ENCODE results near the gene GSC. TPM values are rescaled to one million over a fixed set of nuclear protein-coding genes. Genes with fewer than 3 reads are reported as not detected.

Gene GSC
- total and polyA plus RNA-seq, 2 donors (not counting 1 experiment from before 2014, with no cell fraction given), result not detected

DNA sequence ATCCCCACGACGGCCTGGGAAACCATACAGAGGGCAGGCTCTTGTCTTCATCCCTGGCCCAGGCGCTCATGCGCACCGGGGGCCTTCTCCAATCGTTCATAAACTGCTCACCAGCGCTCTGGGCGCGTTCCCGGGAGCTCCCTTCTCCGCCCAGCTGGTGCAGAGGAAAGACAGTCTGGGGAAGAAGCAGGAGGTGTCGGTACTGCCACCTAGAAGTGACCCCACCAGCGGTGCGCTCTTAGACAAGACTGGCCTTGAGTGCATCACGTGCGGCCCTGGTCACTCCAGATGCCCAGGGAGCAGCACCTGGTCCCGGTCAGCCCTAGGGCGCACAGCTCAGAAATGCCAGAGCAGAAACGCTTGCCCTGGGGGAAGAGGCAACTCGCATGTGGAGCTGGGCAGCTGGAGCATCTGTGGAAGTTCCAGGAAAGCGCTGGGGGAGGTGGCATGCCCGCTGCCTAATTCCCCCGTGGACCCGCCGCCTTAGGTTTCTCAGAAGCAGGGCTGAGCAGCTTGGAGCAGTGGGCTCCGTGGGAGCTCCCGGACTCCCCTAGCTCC lies 2.5 kb downstream of the GSC start:
- H3K27me3 Mint-ChIP-seq, result peaks cover 64% of the 10 kb centered on the region
- no peaks in the 10 kb centered on the region for H3K9me3 Mint-ChIP-seq (ENCODE audit: insufficient read depth)
- DNase-seq, result no peak
- 14% methylated on average over 27 of the region's 27 CpGs for WGBS (ENCODE audit: insufficient coverage)
- CTCF ChIA-PET, result no interaction called here
- Histone ChIP-seq H3K9ac (ENCODE audit: low read length) (no peak overlapping the region), H3K36me3 (replicated peaks in 1 of 2; ENCODE audit: control extremely low read depth in 1 of 2, control insufficient read depth in 1 of 2, extremely low read depth in 1 of 2, insufficient read depth in 2 of 2, low read length in 1 of 2) (no peaks in the 10 kb centered on the region), H2AFZ (ENCODE audit: insufficient read depth, low read depth, low read length, poor library complexity, severe bottlenecking) (no peak overlapping the region), H3K79me2 (ENCODE audit: control insufficient read depth, insufficient read depth, low read length) (no peaks in the 10 kb centered on the region), H3K4me2 (replicated peaks; ENCODE audit: low read depth, low read length, poor library complexity, severe bottlenecking) (no peak overlapping the region), H3K27ac (ENCODE audit: low read length in 2 of 2) (no peak overlapping the region), H4K20me1 (ENCODE audit: control insufficient read depth, insufficient read depth, low read length, poor library complexity, severe bottlenecking) (no peaks in the 10 kb centered on the region), H3K9me3 (ENCODE audit: control extremely low read depth in 1 of 3, control insufficient read depth in 2 of 3, insufficient read depth in 1 of 3, low read length in 2 of 3) (peaks cover 0 to 31% (median 0%) of the 10 kb centered on the region in 3 donors), H3K4me1 (ENCODE audit: control insufficient read depth in 2 of 2, insufficient read depth in 2 of 2, low read length in 2 of 2) (peaks cover 17 to 21% of the 10 kb centered on the region in 2 donors), H3K4me3 (ENCODE audit: control extremely low read depth in 1 of 5, extremely low read depth in 1 of 5, insufficient read depth in 1 of 5, low read depth in 2 of 5, low read length in 4 of 5) (no peak overlapping the region), H3K27me3 (replicated peaks in 1 of 4; ENCODE audit: control extremely low read depth in 1 of 4, control insufficient read depth in 3 of 4, insufficient read depth in 4 of 4, low read length in 3 of 4) (peaks cover 0 to 76% (median 30%) of the 10 kb centered on the region in 4 experiments)
- ATAC-seq (ENCODE audit: low read depth), result no peak
- peaks cover 18% of the 10 kb centered on the region for H3K4me1 Mint-ChIP-seq
- POLR2A ChIA-PET, result no interaction called here
- H3K27ac Mint-ChIP-seq, result no peak overlapping the region
- intact Hi-C loops (cut with micrococcal nuclease), result no loop called here
- H3K4me3 Mint-ChIP-seq, result no peak overlapping the region
- TF ChIP-seq, protein P1, sequence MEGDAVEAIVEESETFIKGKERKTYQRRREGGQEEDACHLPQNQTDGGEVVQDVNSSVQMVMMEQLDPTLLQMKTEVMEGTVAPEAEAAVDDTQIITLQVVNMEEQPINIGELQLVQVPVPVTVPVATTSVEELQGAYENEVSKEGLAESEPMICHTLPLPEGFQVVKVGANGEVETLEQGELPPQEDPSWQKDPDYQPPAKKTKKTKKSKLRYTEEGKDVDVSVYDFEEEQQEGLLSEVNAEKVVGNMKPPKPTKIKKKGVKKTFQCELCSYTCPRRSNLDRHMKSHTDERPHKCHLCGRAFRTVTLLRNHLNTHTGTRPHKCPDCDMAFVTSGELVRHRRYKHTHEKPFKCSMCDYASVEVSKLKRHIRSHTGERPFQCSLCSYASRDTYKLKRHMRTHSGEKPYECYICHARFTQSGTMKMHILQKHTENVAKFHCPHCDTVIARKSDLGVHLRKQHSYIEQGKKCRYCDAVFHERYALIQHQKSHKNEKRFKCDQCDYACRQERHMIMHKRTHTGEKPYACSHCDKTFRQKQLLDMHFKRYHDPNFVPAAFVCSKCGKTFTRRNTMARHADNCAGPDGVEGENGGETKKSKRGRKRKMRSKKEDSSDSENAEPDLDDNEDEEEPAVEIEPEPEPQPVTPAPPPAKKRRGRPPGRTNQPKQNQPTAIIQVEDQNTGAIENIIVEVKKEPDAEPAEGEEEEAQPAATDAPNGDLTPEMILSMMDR (IDR thresholded peaks at IDR 0.05), result no peak
- TF ChIP-seq EZH2 (IDR thresholded peaks at IDR 0.05; ENCODE audit: borderline replicate concordance, insufficient read depth, low read depth, low read length, poor library complexity, severe bottlenecking), result no peak

DNA sequence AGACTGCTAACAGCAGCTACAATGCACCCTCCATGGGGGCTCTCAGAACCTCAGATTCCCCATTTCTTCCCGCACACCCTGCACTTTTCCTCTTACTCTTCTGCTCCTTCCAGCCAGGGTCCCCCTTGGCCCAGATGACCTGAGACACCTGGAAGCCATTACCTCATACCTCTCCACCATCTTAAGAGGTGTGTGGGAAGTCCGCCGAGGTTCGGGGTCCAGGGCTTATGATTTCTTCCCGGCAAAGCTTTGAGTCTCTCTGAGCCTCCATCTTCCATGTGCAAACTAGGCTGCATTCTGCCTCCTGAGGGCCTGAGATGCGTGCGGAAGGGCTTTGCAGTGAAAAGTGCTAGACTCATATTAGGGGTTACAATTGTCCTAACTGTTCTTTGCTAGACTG lies 5.3 kb downstream of the GSC start:
- H3K4me2 ChIP-seq (replicated peaks; ENCODE audit: low read depth, low read length, poor library complexity, severe bottlenecking), result no peak overlapping the region
- 65% methylated on average over 4 of the region's 7 CpGs for WGBS (ENCODE audit: insufficient coverage)
- no peak for ATAC-seq (ENCODE audit: low read depth)

More for the DNA sequence above, 5.3 kb downstream of the GSC start:
- Histone ChIP-seq H3K9ac (ENCODE audit: low read length) (no peak overlapping the region), H3K4me3 (ENCODE audit: control extremely low read depth in 1 of 5, extremely low read depth in 1 of 5, insufficient read depth in 1 of 5, low read depth in 2 of 5, low read length in 4 of 5) (no peak overlapping the region), H3K27ac (ENCODE audit: low read length in 2 of 2) (no peak overlapping the region), H3K36me3 (replicated peaks in 1 of 2; ENCODE audit: control extremely low read depth in 1 of 2, control insufficient read depth in 1 of 2, extremely low read depth in 1 of 2, insufficient read depth in 2 of 2, low read length in 1 of 2) (no peaks in the 10 kb centered on the region), H3K27me3 (replicated peaks in 1 of 4; ENCODE audit: control extremely low read depth in 1 of 4, control insufficient read depth in 3 of 4, insufficient read depth in 4 of 4, low read length in 3 of 4) (peaks cover 0 to 50% (median 22%) of the 10 kb centered on the region in 4 experiments), H3K79me2 (ENCODE audit: control insufficient read depth, insufficient read depth, low read length) (no peaks in the 10 kb centered on the region), H4K20me1 (ENCODE audit: control insufficient read depth, insufficient read depth, low read length, poor library complexity, severe bottlenecking) (no peaks in the 10 kb centered on the region), H3K9me3 (ENCODE audit: control extremely low read depth in 1 of 3, control insufficient read depth in 2 of 3, insufficient read depth in 1 of 3, low read length in 2 of 3) (peaks cover 0 to 14% (median 0%) of the 10 kb centered on the region in 3 donors), H2AFZ (ENCODE audit: insufficient read depth, low read depth, low read length, poor library complexity, severe bottlenecking) (no peak overlapping the region), H3K4me1 (ENCODE audit: control insufficient read depth in 2 of 2, insufficient read depth in 2 of 2, low read length in 2 of 2) (peaks cover 14 to 15% of the 10 kb centered on the region in 2 donors)
- CTCF ChIA-PET, result no interaction called here
- Mint-ChIP-seq H3K9me3 (ENCODE audit: insufficient read depth) (no peaks in the 10 kb centered on the region), H3K27me3 (peaks cover 58% of the 10 kb centered on the region), H3K27ac (no peak overlapping the region), H3K4me3 (no peak overlapping the region), H3K4me1 (peaks cover 11% of the 10 kb centered on the region)
- no peak for TF ChIP-seq EZH2 (IDR thresholded peaks at IDR 0.05; ENCODE audit: borderline replicate concordance, insufficient read depth, low read depth, low read length, poor library complexity, severe bottlenecking)
- TF ChIP-seq, protein P1 (IDR thresholded peaks at IDR 0.05), result no peak
- DNase-seq, result no peak
- intact Hi-C loops (cut with micrococcal nuclease), result no loop called here
- POLR2A ChIA-PET, result no interaction called here

All from B cell (primary cell).